Breast epithelium (tissue), 4 donors: ENCODE data around the gene SPINDOC. TPM values are rescaled to one million over a fixed set of nuclear protein-coding genes. Genes with fewer than 3 reads are reported as not detected.
A peak's percentile ranks its signal among the peaks of the same experiment; 100 is the strongest.
"Not testable (repeated sequence)": the region's sequence is repeated elsewhere in the genome, so short reads cannot be mapped to it uniquely, and the experiment has no call there.

ENCODE experiments used
- DNase-seq, 2 donors: peaks; one replicate each; pipeline ENCODE4 v3.0.0-alpha.2; 2019; ENCODE audit warnings: low spot score in 2 of 2
- H3K27ac ChIP-seq, 2 donors: fragments of 200-600 bp; sonication (generic) in 1 of 2; one replicate each; pipeline ENCODE4 v1.5.1; 2016 to 2019; ENCODE audit warnings: mild to moderate bottlenecking in 1 of 2
- H3K27me3 ChIP-seq, 2 donors: fragments of 200-600 bp; sonication (generic) in 1 of 2; one replicate each; pipeline versions ENCODE4 v1.5.1 to v1.6.0; 2017 to 2019; ENCODE audit warnings: control low read depth in 1 of 2, mild to moderate bottlenecking in 1 of 2
- H3K36me3 ChIP-seq: fragments of 200-600 bp; one replicate; pipeline ENCODE4 v1.5.1; 2019
- H3K4me1 ChIP-seq, 2 donors: fragments of 200-600 bp; sonication (generic); one replicate each; pipeline ENCODE4 v1.5.1; 2016 to 2019; ENCODE audit warnings: control low read depth in 1 of 2
- H3K4me3 ChIP-seq, 3 donors: fragments of 200-600 bp; sonication (generic); 1 replicate in 2 of 3; 2 replicates in 1 of 3; pipeline ENCODE4 v1.5.1; 2016 to 2019; ENCODE audit warnings: mild to moderate bottlenecking in 3 of 3, moderate library complexity in 2 of 3
- H3K9me3 ChIP-seq, 2 donors: fragments of 200-600 bp; sonication (generic) in 1 of 2; one replicate each; pipeline ENCODE4 v1.5.1; 2016 to 2019; ENCODE audit warnings: control low read depth in 1 of 2
- CTCF ChIP-seq, 3 donors: fragments of 450-650 bp; IDR thresholded peaks; one replicate each; pipeline ENCODE4 v1.5.1; 2016 to 2017; ENCODE audit warnings: antibody characterized with exemption in 3 of 3, mild to moderate bottlenecking in 3 of 3, moderate library complexity in 3 of 3
- POLR2A ChIP-seq: fragments of 450-650 bp; IDR thresholded peaks from one replicate; pipeline ENCODE4 v1.6.1; 2016; ENCODE audit warnings: antibody characterized with exemption, mild to moderate bottlenecking, moderate library complexity
- POLR2AphosphoS5 ChIP-seq, 3 donors: sonication (generic); formaldehyde crosslinking; IDR thresholded peaks; one replicate each; pipeline ENCODE4 v1.6.1; 2017; ENCODE audit warnings: antibody characterized with exemption in 3 of 3
- intact Hi-C: fragments of 100-400 bp; cut with DNase I; formaldehyde crosslinking; loops from one replicate; pipeline ENCODE4 v1.15.1; 2023; ENCODE audit warnings: low total_unique reads
- total RNA-seq, 3 donors: library from RNA; depleted of rRNA; stranded (reverse); fragments of >200 nt; gene quantifications; one replicate each; pipeline ENCODE4 v1.1.0, GENCODE V29; 2016

Gene SPINDOC
- total RNA-seq, 3 donors from 2014 or later: 4.8 to 13.8 (median 12.1) TPM

GRCh38 chr11:63804259-63804658 lies 9.0 kb upstream of the SPINDOC start:
- no peaks in the 10 kb centered on the region for H3K36me3 ChIP-seq
- H3K4me1 ChIP-seq: no peaks in the 10 kb centered on the region
- DNase-seq: peak in 1 of 2 donors; percentile 44
- TF ChIP-seq POLR2A (no peak), POLR2AphosphoS5 (IDR thresholded peaks at IDR 0.05) (peak in 1 of 3 donors; percentile 36), CTCF (IDR thresholded peaks at IDR 0.05) (no peak)
- H3K27me3 ChIP-seq: no peaks in the 10 kb centered on the region
- no peak overlapping the region for H3K4me3 ChIP-seq
- intact Hi-C loops: no loop called here
- H3K27ac ChIP-seq: peak overlapping the region; percentile 26 to 56
- no peaks in the 10 kb centered on the region for H3K9me3 ChIP-seq

DNA sequence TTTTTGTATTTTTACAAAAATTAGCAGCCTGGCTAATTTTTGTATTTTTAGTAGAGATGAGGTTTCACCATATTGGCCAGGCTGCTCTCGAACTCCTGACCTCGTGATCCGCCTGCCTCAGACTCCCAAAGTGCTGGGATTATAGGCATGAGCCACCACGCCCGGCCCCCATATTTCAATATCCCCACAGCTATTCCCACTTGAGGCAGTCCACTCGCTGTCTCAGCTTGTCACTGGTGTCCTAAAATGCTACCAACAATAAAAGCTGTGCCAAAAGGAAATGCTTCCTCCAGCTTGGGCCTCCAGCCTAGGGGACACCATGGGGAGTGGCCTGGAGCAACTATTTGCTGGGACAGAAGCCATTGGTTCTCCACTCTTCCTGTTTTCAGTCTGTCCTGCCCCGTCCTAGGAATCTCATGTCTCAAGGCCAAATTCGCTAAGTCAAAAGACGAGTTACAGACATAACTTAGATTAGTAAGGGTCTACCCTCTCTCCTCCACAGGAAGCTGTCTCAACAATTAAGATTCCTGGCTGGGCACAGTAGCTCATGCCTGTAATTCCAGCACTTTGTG lies 7.3 kb upstream of the SPINDOC start:
- no peaks in the 10 kb centered on the region for H3K9me3 ChIP-seq
- no peak overlapping the region for H3K4me3 ChIP-seq
- peak overlapping the region; percentile 22 to 56 for H3K27ac ChIP-seq
- no peaks in the 10 kb centered on the region for H3K27me3 ChIP-seq
- no peaks in the 10 kb centered on the region for H3K36me3 ChIP-seq
- DNase-seq: no peak
- no peak for TF ChIP-seq POLR2AphosphoS5 (IDR thresholded peaks at IDR 0.05)
- no peak for TF ChIP-seq CTCF (IDR thresholded peaks at IDR 0.05)
- no peak for TF ChIP-seq POLR2A
- intact Hi-C loops: no loop called here
- H3K4me1 ChIP-seq: no peaks in the 10 kb centered on the region

DNA sequence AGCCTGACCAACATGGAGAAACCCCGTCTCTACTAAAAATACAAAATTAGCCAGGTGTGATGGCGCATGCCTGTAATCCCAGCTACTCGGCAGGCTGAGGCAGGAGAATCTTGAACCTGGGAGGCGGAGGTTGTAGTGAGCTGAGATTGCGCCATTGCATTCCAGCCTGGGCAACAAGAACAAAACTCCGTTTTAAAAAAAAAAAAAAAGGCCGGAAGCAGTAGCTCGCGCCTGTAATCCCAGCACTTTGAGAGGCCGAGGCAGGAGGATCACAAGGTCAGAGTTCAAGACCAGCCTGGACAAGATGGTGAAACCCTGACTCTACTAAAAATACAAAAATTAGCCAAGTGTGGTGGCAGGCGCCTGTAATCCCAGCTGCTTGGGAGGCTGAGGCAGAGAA lies 2.9 kb upstream of the SPINDOC start:
- H3K27me3 ChIP-seq, intact Hi-C loops, H3K4me3 ChIP-seq, H3K36me3 ChIP-seq, H3K4me1 ChIP-seq, H3K27ac ChIP-seq, H3K9me3 ChIP-seq, DNase-seq: not testable (repeated sequence)

DNA sequence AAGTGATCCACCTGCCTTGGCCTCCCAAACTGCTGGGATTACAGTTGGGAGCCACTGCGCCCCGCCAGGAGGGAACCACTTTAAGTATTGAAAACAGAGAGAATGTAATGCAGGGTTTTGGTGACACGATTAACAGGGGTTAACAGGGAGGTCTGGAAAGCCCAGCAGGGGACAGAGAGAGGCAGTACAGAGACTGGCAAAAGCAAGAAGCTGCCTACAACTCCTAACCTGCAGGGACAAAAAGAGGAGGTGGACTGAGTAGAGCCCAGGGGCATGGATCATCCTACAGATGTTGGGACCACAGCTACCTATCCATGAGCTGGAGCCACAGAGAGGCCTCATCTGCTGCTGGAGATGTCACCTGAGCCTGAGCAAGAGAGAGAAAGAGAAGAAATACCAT lies 1.7 kb upstream of the SPINDOC start:
- intact Hi-C loops: no loop called here
- H3K9me3 ChIP-seq: no peaks in the 10 kb centered on the region

GRCh38 chr11:63813563-63814382 lies 517 bp downstream of the SPINDOC start:
- DNase-seq: no peak
- intact Hi-C loops: no loop called here
- no peak for TF ChIP-seq POLR2A
- no peak for TF ChIP-seq CTCF (IDR thresholded peaks at IDR 0.05)
- no peak for TF ChIP-seq POLR2AphosphoS5 (IDR thresholded peaks at IDR 0.05)

More for the DNA sequence above, 1.7 kb upstream of the SPINDOC start:
- TF ChIP-seq POLR2A (no peak), CTCF (IDR thresholded peaks at IDR 0.05) (no peak), POLR2AphosphoS5 (IDR thresholded peaks at IDR 0.05) (no peak)
- Histone ChIP-seq H3K27ac (no peak overlapping the region), H3K36me3 (no peaks in the 10 kb centered on the region), H3K4me1 (peaks cover 0 to 6% of the 10 kb centered on the region in 2 donors), H3K4me3 (no peak overlapping the region), H3K27me3 (no peaks in the 10 kb centered on the region)
- no peak for DNase-seq

More at GRCh38 chr11:63813563-63814382, 517 bp downstream of the SPINDOC start:
- Histone ChIP-seq H3K27ac (peak overlapping the region; percentile 71 to 87), H3K36me3 (no peaks in the 10 kb centered on the region), H3K4me1 (peaks cover 0 to 6% of the 10 kb centered on the region in 2 donors), H3K27me3 (no peaks in the 10 kb centered on the region), H3K4me3 (peak overlapping the region; percentile 61 to 98 (median 89)), H3K9me3 (no peaks in the 10 kb centered on the region)
